Ectodermal cell (in vitro differentiated cells): ENCODE results near the gene ZNF556. TPM values are rescaled to one million over a fixed set of nuclear protein-coding genes. Genes with fewer than 3 reads are reported as not detected.

ENCODE experiments used
- H3K27ac ChIP-seq: 2 replicates; pipeline ENCODE4 v1.7.0; 2013; ENCODE audit warnings: mild to moderate bottlenecking, low read depth, low read length; ENCODE audit not compliant: insufficient read depth, poor library complexity, severe bottlenecking
- H3K27me3 ChIP-seq: 2 replicates; pipeline ENCODE4 v1.7.0; 2013; ENCODE audit warnings: mild to moderate bottlenecking, low read length; ENCODE audit not compliant: insufficient read depth, control insufficient read depth, poor library complexity, severe bottlenecking
- H3K36me3 ChIP-seq: one replicate; pipeline ENCODE4 v1.7.0; 2013; ENCODE audit warnings: low read length; ENCODE audit not compliant: control insufficient read depth, insufficient read depth
- H3K4me1 ChIP-seq: one replicate; pipeline ENCODE4 v1.7.0; 2013; ENCODE audit warnings: low read length; ENCODE audit not compliant: control insufficient read depth, insufficient read depth
- H3K4me3 ChIP-seq: 2 replicates; pipeline ENCODE4 v1.7.0; 2013; ENCODE audit warnings: low read depth, low read length, control low read depth; ENCODE audit not compliant: insufficient read depth
- H3K9me3 ChIP-seq: 2 replicates; pipeline ENCODE4 v1.7.0; 2013; ENCODE audit warnings: mild to moderate bottlenecking, low read length, moderate library complexity; ENCODE audit not compliant: control insufficient read depth
- WGBS, 2 experiments: methylation state at CpG; one replicate each; pipeline ENCODE4 v1.1.7; 2013; ENCODE audit warnings: missing lambda C conversion rate in 2 of 2; 5-methylcytosine and 5-hydroxymethylcytosine counted together
- polyA plus RNA-seq, 4 experiments: library from polyadenylated mRNA; stranded (reverse); fragments of 50-300 nt; gene quantifications; one replicate each; pipeline ENCODE4 v1.2.3, GENCODE V29; 2013

The ZNF556 gene
- polyA plus RNA-seq (2013, experiment 1 of 4): not detected
- not detected for polyA plus RNA-seq (2013, experiment 2 of 4)
- not detected for polyA plus RNA-seq (2013, experiment 3 of 4)
- not detected for polyA plus RNA-seq (2013, experiment 4 of 4)

GRCh38 chr19:2867025-2867991 is at the start of gene ZNF556:
TSS of gene ZNF556 (plus strand) at chr19:2867335. CDS start at chr19:2867422, 87 bp downstream.
- Histone ChIP-seq H3K4me1 (no peaks in the 10 kb centered on the region), H3K9me3 (no peaks in the 10 kb centered on the region), H3K4me3 (no peak within 1 kb of the TSS), H3K36me3 (no peaks in the 10 kb centered on the region), H3K27me3 (no peaks in the 10 kb centered on the region), H3K27ac (no peak within 1 kb of the TSS)
- 88 to 89% methylated on average over 35 to 36 of the region's 36 CpGs for WGBS, 2 experiments

- H3K27me3 ChIP-seq: no peaks in the 10 kb centered on the region
- H3K4me1 ChIP-seq: no peaks in the 10 kb centered on the region
- no peaks in the 10 kb centered on the region for H3K9me3 ChIP-seq
- 1% methylated on average over 63 of the region's 64 CpGs for WGBS, 2 experiments
- peak within 1 kb of the TSS; percentile 82 for H3K4me3 ChIP-seq
- H3K27ac ChIP-seq: no peak within 1 kb of the TSS
- no peaks in the 10 kb centered on the region for H3K36me3 ChIP-seq
These were observed 47.5 kb upstream of the ZNF556 start, which contains the start of gene ZNF554 for GRCh38 chr19:2819540-2820111. TSS of gene ZNF554 (plus strand) at chr19:2819868. CDS start at chr19:2820072, 204 bp downstream.

- no peak overlapping the region for H3K27ac ChIP-seq
- no peaks in the 10 kb centered on the region for H3K9me3 ChIP-seq
- WGBS, 2 experiments: 6 to 7% methylated on average over 36 of the region's 36 CpGs
- no peaks in the 10 kb centered on the region for H3K36me3 ChIP-seq
- H3K27me3 ChIP-seq: no peaks in the 10 kb centered on the region
- no peaks in the 10 kb centered on the region for H3K4me1 ChIP-seq
- peak overlapping the region; percentile 82 for H3K4me3 ChIP-seq
These were observed 46.9 kb upstream of the ZNF556 start for GRCh38 chr19:2820112-2820702.

- H3K9me3 ChIP-seq: no peaks in the 10 kb centered on the region
- no peak overlapping the region for H3K27ac ChIP-seq
- H3K4me3 ChIP-seq: no peak overlapping the region
- 94 to 97% methylated on average over 5 of the region's 5 CpGs for WGBS, 2 experiments
- no peaks in the 10 kb centered on the region for H3K27me3 ChIP-seq
- H3K4me1 ChIP-seq: no peaks in the 10 kb centered on the region
- peaks cover 8% of the 10 kb centered on the region for H3K36me3 ChIP-seq
These were observed 44.3 kb upstream of the ZNF556 start for GRCh38 chr19:2822846-2823245.

GRCh38 chr19:2823646-2824045 is 43.5 kb upstream of the ZNF556 start:
- Histone ChIP-seq H3K4me3 (no peak overlapping the region), H3K27ac (no peak overlapping the region), H3K36me3 (peaks cover 14% of the 10 kb centered on the region), H3K4me1 (no peaks in the 10 kb centered on the region), H3K27me3 (no peaks in the 10 kb centered on the region), H3K9me3 (no peaks in the 10 kb centered on the region)
- 72 to 74% methylated on average over 9 of the region's 9 CpGs for WGBS, 2 experiments

- no peak overlapping the region for H3K4me3 ChIP-seq
- H3K36me3 ChIP-seq: peaks cover 14% of the 10 kb centered on the region
- H3K27ac ChIP-seq: no peak overlapping the region
- no peaks in the 10 kb centered on the region for H3K4me1 ChIP-seq
- no peaks in the 10 kb centered on the region for H3K27me3 ChIP-seq
- H3K9me3 ChIP-seq: no peaks in the 10 kb centered on the region
- WGBS, 2 experiments: 82% methylated on average over 8 of the region's 8 CpGs
These were observed 43.0 kb upstream of the ZNF556 start for GRCh38 chr19:2824129-2824528.

GRCh38 chr19:2827022-2827421 is 40.1 kb upstream of the ZNF556 start:
- Histone ChIP-seq H3K36me3 (peaks cover 14% of the 10 kb centered on the region), H3K4me3 (no peak overlapping the region), H3K27me3 (no peaks in the 10 kb centered on the region), H3K4me1 (no peaks in the 10 kb centered on the region), H3K9me3 (no peaks in the 10 kb centered on the region), H3K27ac (no peak overlapping the region)
- 90 to 92% methylated on average over 2 of the region's 2 CpGs for WGBS, 2 experiments

- Histone ChIP-seq H3K27ac (no peak overlapping the region), H3K27me3 (no peaks in the 10 kb centered on the region), H3K4me1 (no peaks in the 10 kb centered on the region), H3K4me3 (no peak overlapping the region), H3K9me3 (no peaks in the 10 kb centered on the region), H3K36me3 (peaks cover 20% of the 10 kb centered on the region)
- 95 to 96% methylated on average over 13 of the region's 13 CpGs for WGBS, 2 experiments
These were observed 39.2 kb upstream of the ZNF556 start for GRCh38 chr19:2827840-2828489.

- Histone ChIP-seq H3K4me3 (no peak overlapping the region), H3K27me3 (no peaks in the 10 kb centered on the region), H3K27ac (no peak overlapping the region), H3K9me3 (peaks cover 16% of the 10 kb centered on the region), H3K36me3 (peaks cover 30% of the 10 kb centered on the region), H3K4me1 (no peaks in the 10 kb centered on the region)
- 95 to 96% methylated on average over 19 of the region's 19 CpGs for WGBS, 2 experiments
These were observed 32.8 kb upstream of the ZNF556 start for GRCh38 chr19:2834294-2834871.
